ENCODE data around the gene CCDC51. TPM values are rescaled to one million over a fixed set of nuclear protein-coding genes. Genes with fewer than 3 reads are reported as not detected.

CCDC51 gene
- total and polyA plus RNA-seq, 9 of the 15 experiments (the other 6 are each of a cell fraction or from before 2014, with no cell fraction given): 6.5 to 18.6 (median 15.7) TPM

GRCh38 chr3:48435774-48436476 lies 4.0 kb downstream of the CCDC51 start (continued):
- TF ChIP-seq, protein P1, sequence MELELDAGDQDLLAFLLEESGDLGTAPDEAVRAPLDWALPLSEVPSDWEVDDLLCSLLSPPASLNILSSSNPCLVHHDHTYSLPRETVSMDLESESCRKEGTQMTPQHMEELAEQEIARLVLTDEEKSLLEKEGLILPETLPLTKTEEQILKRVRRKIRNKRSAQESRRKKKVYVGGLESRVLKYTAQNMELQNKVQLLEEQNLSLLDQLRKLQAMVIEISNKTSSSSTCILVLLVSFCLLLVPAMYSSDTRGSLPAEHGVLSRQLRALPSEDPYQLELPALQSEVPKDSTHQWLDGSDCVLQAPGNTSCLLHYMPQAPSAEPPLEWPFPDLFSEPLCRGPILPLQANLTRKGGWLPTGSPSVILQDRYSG (tag; conservative IDR thresholded peaks at IDR 0.05; ENCODE audit: low read depth): no peak
- TF ChIP-seq TBP (optimal IDR thresholded peaks at IDR 0.05; ENCODE audit: low read depth, low read length): peak; percentile 20
- TF ChIP-seq KAT2B (IDR thresholded peaks at IDR 0.05; ENCODE audit: low read depth, low read length): no peak
- no peak for TF ChIP-seq FOXP1 (CRISPR knock-in tag; IDR thresholded peaks at IDR 0.05)
- TF ChIP-seq, protein P2, sequence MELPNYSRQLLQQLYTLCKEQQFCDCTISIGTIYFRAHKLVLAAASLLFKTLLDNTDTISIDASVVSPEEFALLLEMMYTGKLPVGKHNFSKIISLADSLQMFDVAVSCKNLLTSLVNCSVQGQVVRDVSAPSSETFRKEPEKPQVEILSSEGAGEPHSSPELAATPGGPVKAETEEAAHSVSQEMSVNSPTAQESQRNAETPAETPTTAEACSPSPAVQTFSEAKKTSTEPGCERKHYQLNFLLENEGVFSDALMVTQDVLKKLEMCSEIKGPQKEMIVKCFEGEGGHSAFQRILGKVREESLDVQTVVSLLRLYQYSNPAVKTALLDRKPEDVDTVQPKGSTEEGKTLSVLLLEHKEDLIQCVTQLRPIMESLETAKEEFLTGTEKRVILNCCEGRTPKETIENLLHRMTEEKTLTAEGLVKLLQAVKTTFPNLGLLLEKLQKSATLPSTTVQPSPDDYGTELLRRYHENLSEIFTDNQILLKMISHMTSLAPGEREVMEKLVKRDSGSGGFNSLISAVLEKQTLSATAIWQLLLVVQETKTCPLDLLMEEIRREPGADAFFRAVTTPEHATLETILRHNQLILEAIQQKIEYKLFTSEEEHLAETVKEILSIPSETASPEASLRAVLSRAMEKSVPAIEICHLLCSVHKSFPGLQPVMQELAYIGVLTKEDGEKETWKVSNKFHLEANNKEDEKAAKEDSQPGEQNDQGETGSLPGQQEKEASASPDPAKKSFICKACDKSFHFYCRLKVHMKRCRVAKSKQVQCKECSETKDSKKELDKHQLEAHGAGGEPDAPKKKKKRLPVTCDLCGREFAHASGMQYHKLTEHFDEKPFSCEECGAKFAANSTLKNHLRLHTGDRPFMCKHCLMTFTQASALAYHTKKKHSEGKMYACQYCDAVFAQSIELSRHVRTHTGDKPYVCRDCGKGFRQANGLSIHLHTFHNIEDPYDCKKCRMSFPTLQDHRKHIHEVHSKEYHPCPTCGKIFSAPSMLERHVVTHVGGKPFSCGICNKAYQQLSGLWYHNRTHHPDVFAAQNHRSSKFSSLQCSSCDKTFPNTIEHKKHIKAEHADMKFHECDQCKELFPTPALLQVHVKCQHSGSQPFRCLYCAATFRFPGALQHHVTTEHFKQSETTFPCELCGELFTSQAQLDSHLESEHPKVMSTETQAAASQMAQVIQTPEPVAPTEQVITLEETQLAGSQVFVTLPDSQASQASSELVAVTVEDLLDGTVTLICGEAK (IDR thresholded peaks at IDR 0.05): no peak
- TF ChIP-seq, protein P2 (CRISPR knock-in tag; IDR thresholded peaks at IDR 0.05): no peak
- TF ChIP-seq CHD4 (IDR thresholded peaks at IDR 0.05; ENCODE audit: insufficient read depth, insufficient replicate concordance, low read depth, low read length, poor library complexity, severe bottlenecking): no peak
- peak; percentile 55; the same call in 1 of the 2 replicates for TF ChIP-seq TFAP4 (CRISPR knock-in tag; IDR thresholded peaks at IDR 0.05; ENCODE audit: borderline replicate concordance)
- TF ChIP-seq PURB (CRISPR knock-in tag; IDR thresholded peaks at IDR 0.05; ENCODE audit: low read depth): no peak
- no peak for TF ChIP-seq KLF6 (CRISPR knock-in tag; IDR thresholded peaks at IDR 0.05; ENCODE audit: borderline replicate concordance)
- no peak for TF ChIP-seq CCAR2 (IDR thresholded peaks at IDR 0.05; ENCODE audit: low read depth, low read length)
- no peak for TF ChIP-seq PHTF2 (CRISPR knock-in tag; IDR thresholded peaks at IDR 0.05)
- no peak for TF ChIP-seq NFIX (CRISPR knock-in tag; IDR thresholded peaks at IDR 0.05; ENCODE audit: low read depth)
- 0 out of 2 replicates have a peak, but pooled peaks have one; percentile 19 for TF ChIP-seq GABPB1 (CRISPR knock-in tag; IDR thresholded peaks at IDR 0.05)
- no peak for TF ChIP-seq GATAD2B (IDR thresholded peaks at IDR 0.05; ENCODE audit: borderline replicate concordance)
- TF ChIP-seq TRIM28 (IDR thresholded peaks at IDR 0.05): no peak
- TF ChIP-seq ZNF354B (CRISPR knock-in tag; IDR thresholded peaks at IDR 0.05): no peak
- no peak for TF ChIP-seq XRCC3 (IDR thresholded peaks at IDR 0.05)
- TF ChIP-seq SLC30A9 (CRISPR knock-in tag; IDR thresholded peaks at IDR 0.05): no peak

Measured in K562 (cell line).